ENCODE results near the gene ZFAND2A. TPM values are rescaled to one million over a fixed set of nuclear protein-coding genes. Genes with fewer than 3 reads are reported as not detected.
A peak's percentile ranks its signal among the peaks of the same experiment; 100 is the strongest.
"Not testable (repeated sequence)": the region's sequence is repeated elsewhere in the genome, so short reads cannot be mapped to it uniquely, and the experiment has no call there.

ZFAND2A gene
- total RNA-seq, 1 experiment from 2014 or later: 6.3 TPM

DNA sequence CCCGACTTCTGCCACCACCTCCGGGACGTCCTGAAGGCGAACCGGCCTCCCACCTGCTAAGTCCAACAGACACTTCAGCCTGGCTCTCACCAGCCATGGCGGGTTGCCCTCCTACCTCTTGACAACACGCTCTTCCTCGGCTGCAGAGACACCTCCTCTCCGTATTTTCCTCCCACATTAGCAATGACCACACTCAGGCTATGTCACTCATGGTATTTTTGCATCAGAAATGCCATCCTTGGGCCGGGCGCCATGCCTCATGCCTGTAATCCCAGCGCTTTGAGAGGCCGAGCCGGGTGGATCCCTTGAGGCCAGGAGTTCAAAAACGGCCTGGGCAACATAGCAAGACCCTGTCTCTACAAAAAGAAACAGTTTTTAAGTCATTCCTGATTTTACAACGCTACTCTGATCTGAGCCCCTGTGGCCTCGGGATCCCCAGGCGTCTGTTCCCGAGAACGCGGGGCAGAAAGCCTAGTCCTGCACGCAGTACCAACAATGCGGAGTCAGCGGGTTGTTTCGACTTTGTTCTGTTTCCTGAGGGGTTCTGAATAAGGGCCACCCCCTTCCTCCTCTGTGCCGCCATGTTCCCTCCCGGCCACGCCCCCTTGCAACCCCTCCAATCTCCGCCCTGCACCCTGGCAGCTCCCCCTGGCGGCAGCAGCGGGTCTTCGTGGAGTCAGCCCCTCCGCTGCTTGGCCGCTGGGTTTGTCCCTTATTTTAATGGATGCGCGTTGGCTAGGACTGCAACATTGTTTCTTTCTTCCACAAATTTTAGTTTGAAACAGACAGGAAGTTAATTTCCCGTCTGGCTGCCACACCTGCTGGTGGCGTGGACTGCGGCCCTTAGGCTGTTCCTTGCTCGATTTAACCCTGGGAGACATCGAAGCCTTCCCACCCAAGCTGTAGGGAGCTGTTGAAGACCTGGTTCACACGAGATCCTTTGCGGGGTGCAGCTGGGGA is 9.7 kb upstream of the ZFAND2A start:
- Histone ChIP-seq H3K4me1 (no peaks in the 10 kb centered on the region), H3K27ac (peak overlapping the region; percentile 20; the same call in 1 of the 2 replicates)
- DNase-seq: peak; percentile 80

DNA sequence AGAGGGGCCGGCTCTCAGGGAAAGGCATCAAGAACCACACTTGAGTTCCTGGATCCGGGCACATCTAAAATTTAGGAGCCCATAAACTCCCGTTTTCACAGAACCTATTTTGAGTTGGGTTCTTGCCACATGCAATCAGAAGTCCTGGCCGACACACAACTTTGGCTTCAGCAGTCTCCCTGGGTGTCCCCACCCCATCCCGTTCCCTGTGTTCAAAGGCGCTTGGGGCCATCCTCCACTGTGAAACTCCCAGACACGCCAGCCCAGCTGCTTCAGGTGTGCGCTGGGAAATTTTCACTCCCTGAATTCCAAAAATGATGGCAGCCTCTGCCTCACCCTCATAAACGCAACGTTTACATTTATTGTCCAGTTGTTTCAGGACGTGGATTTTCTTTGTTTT is 8.4 kb upstream of the ZFAND2A start:
- H3K27me3 ChIP-seq: no peaks in the 10 kb centered on the region
- H3K36me3 ChIP-seq: no peaks in the 10 kb centered on the region
- H3K9me3 ChIP-seq (replicated peaks): no peaks in the 10 kb centered on the region
- no peak for DNase-seq
- H3K4me3 ChIP-seq: no peak overlapping the region
- no peak overlapping the region for H3K27ac ChIP-seq
- H3K4me1 ChIP-seq: no peaks in the 10 kb centered on the region

More for the DNA sequence above, 9.7 kb upstream of the ZFAND2A start:
- Histone ChIP-seq H3K9me3 (replicated peaks) (no peaks in the 10 kb centered on the region), H3K27me3 (no peaks in the 10 kb centered on the region), H3K36me3 (no peaks in the 10 kb centered on the region), H3K4me3 (peak overlapping the region; percentile 54)

DNA sequence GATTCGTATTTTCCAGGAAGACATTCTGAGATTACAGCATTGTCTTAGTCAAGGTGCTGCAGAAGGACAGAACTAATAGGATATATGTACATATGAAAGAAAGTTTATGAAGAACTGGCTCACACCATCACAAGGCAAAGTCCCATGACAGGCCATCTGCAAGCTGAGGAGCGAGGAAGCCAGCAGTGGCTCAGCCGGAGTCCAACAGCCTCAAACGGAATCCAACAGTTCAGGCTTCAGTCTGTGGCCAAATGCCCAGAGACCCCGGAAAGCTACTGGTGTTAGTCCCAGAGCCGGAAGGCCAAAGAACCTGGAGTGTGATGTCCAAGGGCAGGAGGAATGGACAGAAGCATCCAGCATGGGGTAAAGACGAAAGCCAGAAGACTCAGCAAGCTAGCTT is 4.4 kb upstream of the ZFAND2A start:
- H3K36me3 ChIP-seq: no peaks in the 10 kb centered on the region
- no peaks in the 10 kb centered on the region for H3K27me3 ChIP-seq
- no peaks in the 10 kb centered on the region for H3K9me3 ChIP-seq (replicated peaks)
- no peak overlapping the region for H3K27ac ChIP-seq
- H3K4me3 ChIP-seq: no peak overlapping the region
- DNase-seq: no peak
- H3K4me1 ChIP-seq: no peaks in the 10 kb centered on the region

DNA sequence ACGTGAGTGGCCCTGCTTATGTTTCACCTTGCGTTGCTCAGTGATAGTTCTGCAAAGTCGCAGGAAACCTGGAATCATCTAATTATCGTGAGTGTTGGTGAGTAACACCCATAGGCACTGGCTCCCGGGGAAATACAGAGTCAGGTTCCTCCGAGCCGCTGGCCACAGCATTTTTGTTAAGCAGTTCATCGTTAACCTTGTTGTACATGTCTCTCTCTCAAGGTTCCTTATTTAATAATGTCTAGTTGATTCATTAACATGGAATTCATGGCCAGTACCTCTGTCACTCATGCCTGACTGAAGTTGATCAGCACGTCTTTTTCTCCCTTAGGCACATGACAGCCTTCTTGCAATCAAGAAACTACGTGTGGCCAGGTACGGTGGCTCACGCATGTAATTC is 3.1 kb upstream of the ZFAND2A start:
- DNase-seq: no peak
- Histone ChIP-seq H3K27me3 (no peaks in the 10 kb centered on the region), H3K4me1 (no peaks in the 10 kb centered on the region), H3K36me3 (no peaks in the 10 kb centered on the region), H3K4me3 (no peak overlapping the region), H3K27ac (no peak overlapping the region), H3K9me3 (replicated peaks) (no peaks in the 10 kb centered on the region)

DNA sequence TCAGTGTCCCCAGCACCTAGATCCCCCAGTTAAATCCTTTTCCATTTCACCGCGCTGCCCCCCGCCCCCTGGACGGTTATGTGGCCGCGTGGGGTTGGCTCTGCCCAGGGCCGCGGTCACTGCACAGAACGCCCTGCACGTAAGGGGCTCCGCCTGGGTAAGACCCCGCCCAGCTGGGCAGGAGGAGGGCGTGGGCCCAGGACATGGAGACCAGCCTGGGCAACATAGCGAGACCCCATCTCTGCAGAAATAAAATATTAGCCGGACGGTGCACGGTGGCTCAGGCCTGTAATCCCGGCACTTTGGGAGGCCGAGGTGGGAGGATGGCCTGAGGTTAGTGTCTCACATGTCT is 650 bp upstream of the ZFAND2A start:
- Histone ChIP-seq H3K36me3 (no peaks in the 10 kb centered on the region), H3K4me1 (no peaks in the 10 kb centered on the region), H3K4me3 (peak overlapping the region; percentile 90), H3K27me3 (no peaks in the 10 kb centered on the region), H3K9me3 (replicated peaks) (no peaks in the 10 kb centered on the region), H3K27ac (peak overlapping the region; percentile 67)
- DNase-seq: no peak

DNA sequence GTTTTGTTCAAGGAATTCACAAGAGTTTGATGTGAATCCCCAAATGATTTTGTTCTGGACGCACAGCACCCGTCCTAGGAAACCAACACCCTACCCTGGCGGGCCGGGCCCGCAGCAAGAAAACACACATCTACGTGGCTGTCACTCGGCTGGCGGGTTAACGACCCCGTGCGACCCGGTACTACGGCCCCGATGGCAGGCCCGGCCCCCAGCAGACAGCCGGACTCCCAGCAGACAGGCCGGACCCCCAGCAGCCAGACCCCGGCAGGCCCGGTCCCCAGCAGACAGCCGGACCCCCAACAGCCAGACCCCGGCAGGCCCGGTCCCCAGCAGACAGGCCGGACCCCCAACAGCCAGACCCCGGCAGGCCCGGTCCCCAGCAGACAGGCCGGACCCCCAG is 765 bp downstream of the ZFAND2A start:
- H3K4me1 ChIP-seq; H3K27ac ChIP-seq; DNase-seq; H3K36me3 ChIP-seq; H3K27me3 ChIP-seq; H3K9me3 ChIP-seq (replicated peaks): not testable (repeated sequence)
- H3K4me3 ChIP-seq: peak overlapping the region; percentile 52

DNA sequence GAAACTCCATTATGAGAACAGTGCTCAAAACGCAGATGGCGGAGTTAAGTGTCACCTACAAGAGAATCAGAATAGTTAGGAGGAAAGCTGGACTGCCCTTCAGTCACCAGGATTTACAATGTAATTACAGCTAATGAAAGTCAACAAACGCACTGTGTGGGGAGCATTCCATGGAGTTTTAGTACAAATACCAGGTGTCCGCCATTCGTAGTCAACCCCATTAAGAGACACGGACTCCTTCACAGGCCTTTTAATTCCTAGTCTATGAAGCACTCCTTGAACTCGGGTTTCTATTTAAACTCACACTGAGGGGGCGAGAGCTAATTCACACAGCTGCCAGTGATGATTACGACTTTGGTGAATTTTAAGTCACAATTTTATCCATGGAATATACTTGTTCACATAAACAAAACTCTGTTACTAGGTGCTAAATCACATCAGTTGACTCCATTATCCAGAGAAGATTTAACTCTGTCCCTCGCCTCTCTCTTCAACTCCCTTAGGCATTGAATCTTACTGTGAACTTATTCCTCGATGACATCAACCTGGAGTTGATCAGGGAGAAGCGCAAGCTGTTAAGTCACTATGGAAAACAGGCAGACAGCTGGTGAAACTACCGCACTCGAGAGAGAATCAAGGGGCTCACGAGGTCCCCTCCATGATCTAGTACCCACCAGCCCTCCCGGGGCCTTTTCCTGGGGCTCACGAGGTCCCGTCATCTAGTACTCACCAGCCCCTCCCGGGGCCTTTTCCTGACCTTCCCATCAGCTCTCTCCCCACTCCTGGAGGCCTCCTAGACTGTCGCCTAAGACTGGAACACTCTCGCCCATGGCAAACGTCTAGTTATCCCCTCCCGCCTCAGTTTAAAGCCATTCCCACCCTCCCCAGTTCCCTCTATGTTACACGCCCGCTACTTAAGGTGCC is 1.5 kb downstream of the ZFAND2A start:
- 0 out of 2 replicates have a peak, but pooled peaks cover under 1% of the 10 kb centered on the region for H3K36me3 ChIP-seq
- no peaks in the 10 kb centered on the region for H3K4me1 ChIP-seq
- peak overlapping the region; percentile 52 for H3K4me3 ChIP-seq
- DNase-seq: no peak
- no peaks in the 10 kb centered on the region for H3K27me3 ChIP-seq
- H3K27ac ChIP-seq: no peak overlapping the region
- no peaks in the 10 kb centered on the region for H3K9me3 ChIP-seq (replicated peaks)

DNA sequence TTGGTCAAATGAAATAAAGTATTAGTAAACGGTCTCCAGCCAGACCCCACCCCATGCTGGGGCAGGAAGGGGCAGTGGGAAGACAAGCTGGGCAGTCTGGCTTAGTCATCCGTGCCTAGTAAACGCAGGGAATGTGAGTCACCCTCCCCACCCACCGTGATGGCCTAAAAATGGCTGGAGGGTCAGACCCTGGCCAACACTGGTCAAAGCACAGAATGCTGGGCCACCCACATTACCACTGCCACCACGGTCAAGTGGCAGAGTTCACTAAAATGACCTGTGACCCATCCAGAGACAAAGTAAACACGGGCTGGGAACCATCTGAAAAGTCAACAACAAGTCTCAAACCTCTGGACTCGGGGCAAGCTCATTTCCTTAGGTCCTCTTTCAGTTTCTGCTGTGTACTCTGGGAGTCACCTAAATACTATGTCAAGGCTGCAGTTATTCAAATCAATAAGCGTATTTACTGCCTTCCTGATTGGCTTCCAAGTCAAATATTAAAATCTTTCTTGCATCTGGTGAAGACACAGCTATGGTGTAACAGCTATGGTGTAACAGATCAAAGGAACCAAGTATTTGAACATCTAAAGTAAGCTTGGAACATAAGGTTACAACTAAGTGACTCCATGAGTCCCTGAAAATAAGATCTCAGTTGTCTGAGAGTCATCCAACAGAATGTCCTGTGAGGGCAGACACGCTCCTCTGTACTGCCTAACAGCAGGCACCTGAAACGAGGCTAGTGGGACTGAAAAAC is 3.0 kb downstream of the ZFAND2A start:
- H3K27ac ChIP-seq: no peak overlapping the region
- H3K9me3 ChIP-seq (replicated peaks): no peaks in the 10 kb centered on the region
- 0 out of 2 replicates have a peak, but pooled peaks cover 2% of the 10 kb centered on the region for H3K36me3 ChIP-seq
- no peak overlapping the region for H3K4me3 ChIP-seq
- no peak for DNase-seq
- no peaks in the 10 kb centered on the region for H3K4me1 ChIP-seq
- no peaks in the 10 kb centered on the region for H3K27me3 ChIP-seq

DNA sequence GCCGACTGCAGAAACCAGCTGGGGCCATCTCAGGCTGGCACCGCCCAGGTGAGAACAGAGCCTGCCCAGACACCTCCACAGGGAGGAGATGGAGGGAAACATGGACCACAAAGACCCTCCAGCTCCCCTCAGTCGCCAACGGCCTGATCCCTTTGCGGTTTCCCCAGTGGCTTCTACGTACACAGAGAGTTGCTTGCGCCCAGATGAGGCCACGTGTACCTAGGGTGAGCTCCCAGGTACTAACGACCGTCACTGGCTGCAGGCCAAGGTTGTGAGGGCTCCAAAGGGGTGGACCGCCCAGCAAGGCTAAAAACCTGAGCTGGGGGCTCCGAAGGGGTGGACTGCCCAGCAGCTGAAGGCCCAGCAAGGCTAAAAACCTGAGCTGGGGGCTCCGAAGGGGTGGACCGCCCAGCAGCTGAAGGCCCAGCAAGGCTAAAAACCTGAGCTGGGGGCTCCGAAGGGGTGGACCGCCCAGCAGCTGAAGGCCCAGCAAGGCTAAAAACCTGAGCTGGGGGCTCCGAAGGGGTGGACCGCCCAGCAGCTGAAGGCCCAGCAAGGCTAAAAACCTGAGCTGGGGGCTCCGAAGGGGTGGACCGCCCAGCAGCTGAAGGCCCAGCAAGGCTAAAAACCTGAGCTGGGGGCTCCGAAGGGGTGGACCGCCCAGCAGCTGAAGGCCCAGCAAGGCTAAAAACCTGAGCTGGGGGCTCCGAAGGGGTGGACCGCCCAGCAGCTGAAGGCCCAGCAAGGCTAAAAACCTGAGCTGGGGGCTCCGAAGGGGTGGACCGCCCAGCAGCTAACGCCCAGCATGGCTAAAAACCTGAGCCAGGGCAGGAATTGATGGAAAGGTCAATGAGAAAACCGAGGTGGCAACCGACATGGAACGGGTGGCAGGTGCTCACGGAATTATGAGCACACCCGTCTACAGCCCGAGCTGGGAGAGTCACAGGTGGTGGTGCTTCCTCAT is 3.9 kb downstream of the ZFAND2A start:
- not testable (repeated sequence) for H3K27ac ChIP-seq; H3K4me3 ChIP-seq; H3K36me3 ChIP-seq; H3K9me3 ChIP-seq (replicated peaks); DNase-seq; H3K27me3 ChIP-seq; H3K4me1 ChIP-seq

DNA sequence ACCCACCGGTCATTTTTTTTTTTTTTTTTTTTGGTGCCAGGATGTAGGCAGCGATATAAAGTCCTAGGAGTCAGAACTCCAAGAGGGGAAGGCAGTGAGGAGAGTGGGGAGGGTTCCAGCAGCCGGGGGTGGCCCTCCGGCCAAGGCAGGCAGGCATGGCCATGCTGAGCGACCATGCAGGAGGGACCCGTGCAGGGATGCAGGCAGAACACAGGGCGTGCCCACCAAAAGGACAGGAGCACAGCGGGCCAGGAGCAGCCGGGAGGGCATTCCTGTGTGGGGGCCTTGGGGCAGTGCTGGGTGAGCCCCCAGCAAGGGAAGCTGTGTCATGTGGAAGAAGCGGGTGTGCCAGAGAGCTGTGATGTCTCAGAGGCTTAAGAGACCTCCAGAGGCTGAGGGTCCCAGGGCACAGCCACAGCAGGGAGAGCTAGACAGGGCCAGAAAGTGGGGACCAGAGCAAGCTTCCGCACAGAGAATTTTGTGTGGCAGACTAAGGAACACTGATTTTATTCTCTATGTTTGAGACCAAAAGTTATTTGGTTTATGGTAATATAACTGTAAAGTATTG is 5.7 kb downstream of the ZFAND2A start:
- Histone ChIP-seq H3K27ac (no peak overlapping the region), H3K36me3 (0 out of 2 replicates have a peak, but pooled peaks cover 2% of the 10 kb centered on the region)

DNA sequence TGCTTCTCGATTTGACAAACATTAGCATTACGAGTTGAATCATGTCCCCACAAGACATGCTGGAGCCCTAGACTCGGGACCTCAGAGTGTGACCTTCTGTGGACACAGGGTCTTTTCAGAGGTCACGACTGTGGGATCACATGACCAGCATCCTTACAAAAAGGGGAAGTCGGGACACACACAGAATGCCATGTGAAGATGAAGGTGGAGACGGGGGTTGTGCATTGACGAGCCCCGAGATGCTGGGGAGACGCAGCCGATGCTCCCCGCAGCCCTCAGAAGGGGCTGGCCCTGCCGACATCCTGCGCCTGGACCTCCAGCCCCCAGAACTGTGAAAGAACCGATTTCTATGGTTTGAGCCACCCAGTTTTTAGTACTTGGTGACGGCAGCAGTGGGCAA is 7.5 kb downstream of the ZFAND2A start:
- H3K9me3 ChIP-seq (replicated peaks): no peaks in the 10 kb centered on the region
- 0 out of 2 replicates have a peak, but pooled peaks cover 2% of the 10 kb centered on the region for H3K36me3 ChIP-seq
- no peak for DNase-seq
- H3K4me1 ChIP-seq: no peaks in the 10 kb centered on the region
- no peaks in the 10 kb centered on the region for H3K27me3 ChIP-seq
- no peak overlapping the region for H3K27ac ChIP-seq
- no peak overlapping the region for H3K4me3 ChIP-seq

More for the DNA sequence above, 5.7 kb downstream of the ZFAND2A start:
- no peaks in the 10 kb centered on the region for H3K4me1 ChIP-seq
- no peak overlapping the region for H3K4me3 ChIP-seq
- H3K9me3 ChIP-seq (replicated peaks): no peaks in the 10 kb centered on the region
- no peak for DNase-seq
- H3K27me3 ChIP-seq: no peaks in the 10 kb centered on the region

DNA sequence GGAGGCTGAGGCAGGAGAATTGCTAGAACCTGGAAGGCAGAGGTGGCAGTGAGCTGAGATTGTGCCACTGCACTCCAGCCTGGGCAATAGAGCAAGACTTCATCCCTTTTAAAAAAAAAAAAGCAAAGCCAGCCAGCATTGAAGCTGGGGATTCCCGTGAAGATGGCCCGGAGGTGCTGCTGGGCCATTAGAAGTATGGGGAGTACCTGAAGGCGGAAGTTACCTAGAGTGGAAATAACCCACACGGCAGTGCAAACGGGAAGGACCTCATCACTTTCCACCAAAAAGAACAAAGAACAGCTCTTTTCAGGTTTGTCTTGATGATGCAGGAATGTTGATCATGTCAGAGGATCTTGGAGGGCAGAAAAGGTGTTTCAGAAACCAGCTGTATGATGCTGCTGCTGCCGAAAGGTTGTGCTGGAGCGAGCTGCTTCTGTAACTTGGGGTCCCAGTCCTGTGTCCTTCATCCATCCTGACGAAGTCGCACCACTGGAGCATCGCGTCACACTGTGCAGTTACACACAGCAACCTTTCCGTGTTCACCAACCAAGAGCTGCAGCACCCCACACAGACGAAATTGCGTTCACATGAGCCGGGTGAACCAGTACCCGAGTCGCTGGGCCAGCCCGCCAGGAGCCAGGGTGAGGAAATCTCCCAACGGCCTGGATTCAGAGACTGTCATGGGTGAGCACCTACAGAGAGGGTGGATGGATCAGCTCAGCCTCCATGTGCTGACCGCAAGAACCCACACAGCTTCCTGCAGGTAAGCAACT is 8.2 kb downstream of the ZFAND2A start:
- Histone ChIP-seq H3K27ac (no peak overlapping the region), H3K27me3 (no peaks in the 10 kb centered on the region), H3K4me1 (no peaks in the 10 kb centered on the region), H3K36me3 (0 out of 2 replicates have a peak, but pooled peaks cover 2% of the 10 kb centered on the region), H3K4me3 (no peak overlapping the region), H3K9me3 (replicated peaks) (no peaks in the 10 kb centered on the region)
- no peak for DNase-seq

DNA sequence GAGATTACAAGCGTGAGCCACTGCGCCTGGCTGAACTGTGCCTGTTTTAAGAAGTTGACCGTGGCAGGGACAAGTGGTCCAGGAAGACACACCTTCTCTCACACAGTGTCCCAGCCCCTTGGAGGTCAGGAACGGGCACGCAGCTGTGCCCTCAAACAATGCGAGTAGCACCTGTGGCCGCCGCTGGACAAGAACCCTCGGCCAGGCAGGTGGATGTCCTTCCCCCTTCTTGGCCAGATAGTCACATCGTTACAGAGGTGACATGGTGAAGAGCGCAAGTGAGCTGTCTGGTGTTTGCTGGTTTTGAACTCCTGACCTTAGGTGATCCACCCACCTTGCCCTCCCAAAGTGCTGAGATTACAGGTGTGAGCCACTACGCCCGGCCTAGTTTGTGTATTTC is 8.8 kb downstream of the ZFAND2A start:
- Histone ChIP-seq H3K4me1 (no peaks in the 10 kb centered on the region), H3K4me3 (no peak overlapping the region), H3K36me3 (0 out of 2 replicates have a peak, but pooled peaks cover 2% of the 10 kb centered on the region), H3K9me3 (replicated peaks) (no peaks in the 10 kb centered on the region), H3K27me3 (no peaks in the 10 kb centered on the region), H3K27ac (no peak overlapping the region)
- no peak for DNase-seq
